ENCODE measurements around the gene DERA.
"Not testable (repeated sequence)": the region's sequence is repeated elsewhere in the genome, so short reads cannot be mapped to it uniquely, and the experiment has no call there.

DERA gene

DNA sequence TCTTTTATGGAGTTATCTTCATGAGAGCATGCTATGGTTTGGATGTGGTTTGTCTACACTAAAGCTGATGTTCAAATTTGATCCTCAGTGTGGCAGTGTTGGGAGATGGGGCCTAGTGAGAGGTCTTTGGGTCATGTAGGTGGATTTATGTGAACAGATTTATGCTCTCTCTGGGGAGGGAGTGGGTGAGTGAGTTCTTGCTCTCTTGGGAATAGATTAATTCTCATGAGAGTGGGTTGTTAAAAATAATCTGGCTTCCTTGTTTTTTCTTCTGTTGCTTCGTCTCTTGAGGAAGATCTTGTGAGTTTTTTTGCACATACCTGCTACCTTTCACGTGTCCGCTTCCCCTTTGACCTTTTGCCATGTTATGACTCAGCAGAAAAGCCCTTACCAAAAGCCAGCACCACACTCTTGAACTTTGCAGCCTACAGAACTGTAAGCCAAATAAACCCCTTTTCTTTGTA lies 20.5 kb downstream of the DERA start:
- TF ChIP-seq ZNF274 (IDR thresholded peaks at IDR 0.05; ENCODE audit: low read depth, low read length) = no peak
- no peak for TF ChIP-seq SUZ12 (IDR thresholded peaks at IDR 0.05; ENCODE audit: extremely low read depth, insufficient read depth, insufficient read length)
- Histone ChIP-seq H3K27me3 (ENCODE audit: insufficient read depth, insufficient read length) (no peaks in the 10 kb centered on the region), H3K36me3 (ENCODE audit: insufficient read depth, insufficient read length, low read length) (no peaks in the 10 kb centered on the region), H3K9me3 (ENCODE audit: insufficient read depth, low read length) (no peaks in the 10 kb centered on the region), H3K4me3 (ENCODE audit: insufficient read length, low read depth) (no peak overlapping the region), H3K9ac (ENCODE audit: insufficient read length, low read depth) (no peak overlapping the region), H3K4me1 (ENCODE audit: insufficient read depth, insufficient read length) (peaks cover 5% of the 10 kb centered on the region)
- DNase-seq (ENCODE audit: low read depth, low spot score) = no peak

DNA sequence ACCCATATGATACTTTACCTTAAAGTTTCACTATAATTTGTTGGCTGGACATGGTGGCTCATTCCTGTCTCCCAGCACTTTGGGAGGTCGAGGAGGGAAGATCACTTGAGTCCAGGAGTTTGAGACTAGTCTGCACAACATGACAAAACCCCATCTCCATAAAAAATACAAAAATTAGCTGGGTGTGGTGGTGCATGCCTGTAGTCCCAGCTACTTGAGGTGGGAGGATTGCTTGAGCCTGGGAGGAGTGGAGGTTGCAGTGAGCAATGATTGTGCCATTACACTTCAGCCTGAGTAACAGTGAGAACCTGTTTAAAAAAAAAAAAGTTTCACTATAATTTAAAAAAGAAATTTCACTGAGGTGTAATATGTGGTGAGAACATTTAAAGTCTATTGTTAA lies 21.2 kb downstream of the DERA start:
- no peaks in the 10 kb centered on the region for H3K36me3 ChIP-seq (ENCODE audit: insufficient read depth, insufficient read length, low read length)
- no peak overlapping the region for H3K9ac ChIP-seq (ENCODE audit: insufficient read length, low read depth)
- H3K27me3 ChIP-seq (ENCODE audit: insufficient read depth, insufficient read length) = no peaks in the 10 kb centered on the region
- TF ChIP-seq SUZ12 (IDR thresholded peaks at IDR 0.05; ENCODE audit: extremely low read depth, insufficient read depth, insufficient read length) (no peak), YY1 (IDR thresholded peaks at IDR 0.05; ENCODE audit: insufficient read depth, insufficient read length) (no peak), ZNF274 (IDR thresholded peaks at IDR 0.05; ENCODE audit: low read depth, low read length) (no peak)
- no peaks in the 10 kb centered on the region for H3K9me3 ChIP-seq (ENCODE audit: insufficient read depth, low read length)
- H3K4me3 ChIP-seq (ENCODE audit: insufficient read length, low read depth) = no peak overlapping the region
- H3K4me1 ChIP-seq (ENCODE audit: insufficient read depth, insufficient read length) = peaks cover 5% of the 10 kb centered on the region
- no peak for DNase-seq (ENCODE audit: low read depth, low spot score)

DNA sequence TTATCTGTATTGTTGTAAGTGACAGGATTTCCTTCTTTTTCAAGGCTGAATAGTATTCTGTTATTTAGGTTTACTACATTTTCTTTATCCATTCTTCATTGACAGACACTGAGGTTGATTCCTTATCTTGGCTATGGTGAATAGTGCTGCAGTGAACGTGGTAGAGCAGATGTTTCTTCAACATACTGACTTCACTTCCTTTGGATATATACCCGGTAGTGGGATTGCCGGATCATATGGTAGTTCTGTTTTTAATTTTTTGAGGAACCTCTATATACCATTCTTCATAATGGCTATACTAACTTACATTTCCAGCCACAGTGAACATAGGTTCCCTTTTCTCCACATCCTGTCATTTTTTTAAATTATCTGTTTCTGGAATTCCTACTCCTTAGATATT lies 21.8 kb downstream of the DERA start:
- peaks cover 5% of the 10 kb centered on the region for H3K4me1 ChIP-seq (ENCODE audit: insufficient read depth, insufficient read length)
- H3K9me3 ChIP-seq (ENCODE audit: insufficient read depth, low read length) = no peaks in the 10 kb centered on the region
- H3K4me3 ChIP-seq (ENCODE audit: insufficient read length, low read depth) = no peak overlapping the region
- H3K36me3 ChIP-seq (ENCODE audit: insufficient read depth, insufficient read length, low read length) = no peaks in the 10 kb centered on the region
- H3K27me3 ChIP-seq (ENCODE audit: insufficient read depth, insufficient read length) = no peaks in the 10 kb centered on the region
- no peak for TF ChIP-seq YY1 (IDR thresholded peaks at IDR 0.05; ENCODE audit: insufficient read depth, insufficient read length)
- TF ChIP-seq SUZ12 (IDR thresholded peaks at IDR 0.05; ENCODE audit: extremely low read depth, insufficient read depth, insufficient read length) = no peak
- TF ChIP-seq ZNF274 (IDR thresholded peaks at IDR 0.05; ENCODE audit: low read depth, low read length) = no peak
- H3K9ac ChIP-seq (ENCODE audit: insufficient read length, low read depth) = no peak overlapping the region
- DNase-seq (ENCODE audit: low read depth, low spot score) = no peak

- H3K9me3 ChIP-seq (ENCODE audit: insufficient read depth, low read length) = peaks cover 6% of the 10 kb centered on the region
- no peak overlapping the region for H3K4me3 ChIP-seq (ENCODE audit: insufficient read length, low read depth)
- H3K9ac ChIP-seq (ENCODE audit: insufficient read length, low read depth) = no peak overlapping the region
- H3K4me1 ChIP-seq (ENCODE audit: insufficient read depth, insufficient read length) = peaks cover 5% of the 10 kb centered on the region
- DNase-seq (ENCODE audit: low read depth, low spot score) = no peak
- TF ChIP-seq YY1 (IDR thresholded peaks at IDR 0.05; ENCODE audit: insufficient read depth, insufficient read length) (no peak), ZNF274 (IDR thresholded peaks at IDR 0.05; ENCODE audit: low read depth, low read length) (no peak), SUZ12 (IDR thresholded peaks at IDR 0.05; ENCODE audit: extremely low read depth, insufficient read depth, insufficient read length) (no peak)
- H3K36me3 ChIP-seq (ENCODE audit: insufficient read depth, insufficient read length, low read length) = no peaks in the 10 kb centered on the region
- H3K27me3 ChIP-seq (ENCODE audit: insufficient read depth, insufficient read length) = no peaks in the 10 kb centered on the region
These were observed 22.6 kb downstream of the DERA start for GRCh38 chr12:15933751-15934150.

- H3K9ac ChIP-seq (ENCODE audit: insufficient read length, low read depth) = no peak overlapping the region
- H3K4me1 ChIP-seq (ENCODE audit: insufficient read depth, insufficient read length) = no peaks in the 10 kb centered on the region
- no peaks in the 10 kb centered on the region for H3K36me3 ChIP-seq (ENCODE audit: insufficient read depth, insufficient read length, low read length)
- TF ChIP-seq ZNF274 (IDR thresholded peaks at IDR 0.05; ENCODE audit: low read depth, low read length) = no peak
- no peak for TF ChIP-seq SUZ12 (IDR thresholded peaks at IDR 0.05; ENCODE audit: extremely low read depth, insufficient read depth, insufficient read length)
- no peak for TF ChIP-seq YY1 (IDR thresholded peaks at IDR 0.05; ENCODE audit: insufficient read depth, insufficient read length)
- no peak overlapping the region for H3K4me3 ChIP-seq (ENCODE audit: insufficient read length, low read depth)
- no peaks in the 10 kb centered on the region for H3K27me3 ChIP-seq (ENCODE audit: insufficient read depth, insufficient read length)
- peaks cover 17% of the 10 kb centered on the region for H3K9me3 ChIP-seq (ENCODE audit: insufficient read depth, low read length)
- no peak for DNase-seq (ENCODE audit: low read depth, low spot score)
These were observed 25.6 kb downstream of the DERA start for GRCh38 chr12:15936751-15937150.

GRCh38 chr12:15937902-15938301 lies 26.8 kb downstream of the DERA start:
- Histone ChIP-seq H3K36me3 (ENCODE audit: insufficient read depth, insufficient read length, low read length) (no peaks in the 10 kb centered on the region), H3K9ac (ENCODE audit: insufficient read length, low read depth) (no peak overlapping the region), H3K4me1 (ENCODE audit: insufficient read depth, insufficient read length) (no peaks in the 10 kb centered on the region), H3K4me3 (ENCODE audit: insufficient read length, low read depth) (no peak overlapping the region), H3K27me3 (ENCODE audit: insufficient read depth, insufficient read length) (no peaks in the 10 kb centered on the region), H3K9me3 (ENCODE audit: insufficient read depth, low read length) (peaks cover 19% of the 10 kb centered on the region)
- DNase-seq (ENCODE audit: low read depth, low spot score) = no peak
- TF ChIP-seq ZNF274 (IDR thresholded peaks at IDR 0.05; ENCODE audit: low read depth, low read length) = no peak

DNA sequence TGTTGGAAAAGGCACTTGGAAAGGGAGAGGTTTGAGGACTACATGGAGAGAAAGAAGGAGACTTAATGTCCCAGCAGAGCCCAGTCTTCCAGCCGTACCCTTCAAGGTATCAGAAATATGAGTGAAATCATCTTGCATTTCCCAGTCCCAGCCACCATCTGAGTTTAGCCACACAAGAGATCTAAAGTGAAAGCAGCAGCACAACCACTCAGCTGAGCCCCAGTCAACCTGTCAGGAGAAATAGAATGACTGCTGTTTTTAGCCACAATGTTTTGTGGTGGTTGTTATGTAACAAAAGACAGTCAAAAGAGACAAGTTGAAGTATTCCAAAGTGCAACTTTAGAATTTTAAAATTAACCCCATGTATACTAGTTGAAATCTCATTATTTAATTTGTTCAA lies 28.0 kb downstream of the DERA start:
- Histone ChIP-seq H3K9me3 (ENCODE audit: insufficient read depth, low read length) (peaks cover 19% of the 10 kb centered on the region), H3K4me1 (ENCODE audit: insufficient read depth, insufficient read length) (no peaks in the 10 kb centered on the region), H3K4me3 (ENCODE audit: insufficient read length, low read depth) (no peak overlapping the region), H3K27me3 (ENCODE audit: insufficient read depth, insufficient read length) (no peaks in the 10 kb centered on the region), H3K9ac (ENCODE audit: insufficient read length, low read depth) (no peak overlapping the region), H3K36me3 (ENCODE audit: insufficient read depth, insufficient read length, low read length) (no peaks in the 10 kb centered on the region)
- no peak for TF ChIP-seq SUZ12 (IDR thresholded peaks at IDR 0.05; ENCODE audit: extremely low read depth, insufficient read depth, insufficient read length)
- no peak for TF ChIP-seq ZNF274 (IDR thresholded peaks at IDR 0.05; ENCODE audit: low read depth, low read length)
- TF ChIP-seq YY1 (IDR thresholded peaks at IDR 0.05; ENCODE audit: insufficient read depth, insufficient read length) = no peak
- DNase-seq (ENCODE audit: low read depth, low spot score) = no peak

DNA sequence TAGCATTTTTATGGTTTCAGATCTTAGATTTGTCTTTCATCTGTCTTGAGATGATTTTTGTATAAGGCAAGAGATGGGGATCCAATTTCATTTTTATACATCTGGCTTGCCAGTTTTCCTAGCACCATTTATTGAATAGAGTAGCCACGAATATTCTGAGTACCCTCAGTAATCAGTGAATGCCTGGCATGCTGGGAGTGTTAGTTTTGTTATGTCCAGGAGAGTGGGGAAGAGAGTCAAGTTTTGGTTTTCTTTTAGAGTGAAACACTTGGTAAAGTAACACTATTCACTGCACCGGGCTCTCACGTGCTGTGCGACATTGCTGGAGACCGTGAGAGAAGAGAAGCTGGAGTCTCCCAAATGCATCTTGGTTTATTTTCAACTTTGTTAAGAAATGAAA lies 31.3 kb downstream of the DERA start:
- no peaks in the 10 kb centered on the region for H3K27me3 ChIP-seq (ENCODE audit: insufficient read depth, insufficient read length)
- TF ChIP-seq ZNF274 (IDR thresholded peaks at IDR 0.05; ENCODE audit: low read depth, low read length) (no peak), YY1 (IDR thresholded peaks at IDR 0.05; ENCODE audit: insufficient read depth, insufficient read length) (no peak), SUZ12 (IDR thresholded peaks at IDR 0.05; ENCODE audit: extremely low read depth, insufficient read depth, insufficient read length) (no peak)
- no peak for DNase-seq (ENCODE audit: low read depth, low spot score)
- H3K9ac ChIP-seq (ENCODE audit: insufficient read length, low read depth) = no peak overlapping the region
- no peaks in the 10 kb centered on the region for H3K36me3 ChIP-seq (ENCODE audit: insufficient read depth, insufficient read length, low read length)
- peaks cover 19% of the 10 kb centered on the region for H3K9me3 ChIP-seq (ENCODE audit: insufficient read depth, low read length)
- H3K4me1 ChIP-seq (ENCODE audit: insufficient read depth, insufficient read length) = no peaks in the 10 kb centered on the region
- no peak overlapping the region for H3K4me3 ChIP-seq (ENCODE audit: insufficient read length, low read depth)

DNA sequence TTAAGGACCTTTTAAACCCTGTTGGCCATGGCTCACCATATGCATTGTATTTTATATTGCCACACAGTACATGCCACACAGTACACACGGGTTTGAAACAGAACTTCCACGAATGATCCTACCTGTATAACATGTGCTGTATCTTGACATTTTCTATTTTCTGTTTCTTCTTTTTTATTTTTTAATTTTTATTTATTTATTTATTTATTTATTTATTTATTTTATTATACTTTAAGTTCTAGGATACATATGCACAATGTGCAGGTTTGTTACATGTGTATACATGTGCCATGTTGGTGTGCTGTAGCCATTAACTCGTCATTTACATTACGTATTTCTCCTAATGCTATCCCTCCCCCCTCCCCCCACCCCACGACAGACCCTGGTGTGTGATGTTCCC lies 32.4 kb downstream of the DERA start:
- H3K9ac ChIP-seq (ENCODE audit: insufficient read length, low read depth); H3K4me1 ChIP-seq (ENCODE audit: insufficient read depth, insufficient read length); H3K27me3 ChIP-seq (ENCODE audit: insufficient read depth, insufficient read length); H3K4me3 ChIP-seq (ENCODE audit: insufficient read length, low read depth); DNase-seq (ENCODE audit: low read depth, low spot score); H3K36me3 ChIP-seq (ENCODE audit: insufficient read depth, insufficient read length, low read length): not testable (repeated sequence)
- peaks cover 18% of the 10 kb centered on the region for H3K9me3 ChIP-seq (ENCODE audit: insufficient read depth, low read length)

DNA sequence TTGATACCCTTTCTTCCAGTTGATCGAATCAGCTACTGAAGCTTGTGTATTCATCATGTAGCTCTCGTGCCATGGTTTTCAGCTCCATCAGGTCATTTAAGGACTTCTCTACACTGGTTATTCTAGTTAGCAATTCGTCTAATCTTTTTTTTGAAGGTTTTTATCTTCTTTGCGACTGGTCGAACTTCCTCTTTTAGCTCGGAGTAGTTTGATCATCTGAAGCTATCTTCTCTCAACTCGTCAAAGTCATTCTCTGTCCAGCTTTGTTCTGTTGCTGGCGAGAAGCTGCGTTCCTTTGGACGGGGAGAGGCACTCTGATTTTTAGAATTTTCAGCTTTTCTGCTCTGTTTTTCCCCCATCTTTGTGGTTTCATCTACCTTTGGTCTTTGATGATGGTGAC lies 37.3 kb downstream of the DERA start:
- not testable (repeated sequence) for H3K4me3 ChIP-seq (ENCODE audit: insufficient read length, low read depth); DNase-seq (ENCODE audit: low read depth, low spot score); H3K9ac ChIP-seq (ENCODE audit: insufficient read length, low read depth); H3K36me3 ChIP-seq (ENCODE audit: insufficient read depth, insufficient read length, low read length); H3K27me3 ChIP-seq (ENCODE audit: insufficient read depth, insufficient read length); H3K4me1 ChIP-seq (ENCODE audit: insufficient read depth, insufficient read length)
- peaks cover 26% of the 10 kb centered on the region for H3K9me3 ChIP-seq (ENCODE audit: insufficient read depth, low read length)

Data from NT2/D1 (cell line).